GM20000 (cell line): ENCODE data around the gene FLCN.

Experiments
- DNase-seq: peaks from one replicate; pipeline ENCODE4 v3.0.0; 2012; ENCODE audit warnings: low spot score
- CTCF ChIP-seq: IDR thresholded peaks from 2 replicates; pipeline ENCODE4 v1.5.1; 2012; ENCODE audit warnings: mild to moderate bottlenecking, control low read depth; ENCODE audit errors: extremely low read depth, missing control alignments

FLCN gene

GRCh38 chr17:17216776-17217175 is 20.2 kb downstream of the FLCN start:
- DNase-seq = no peak
- TF ChIP-seq CTCF = no peak

- TF ChIP-seq CTCF = no peak
- no peak for DNase-seq
Measured at GRCh38 chr17:17216236-17216635, 20.7 kb downstream of the FLCN start.

GRCh38 chr17:17215575-17215974 is 21.4 kb downstream of the FLCN start:
- no peak for DNase-seq
- TF ChIP-seq CTCF = no peak

- DNase-seq = no peak
- no peak for TF ChIP-seq CTCF
Measured at GRCh38 chr17:17214646-17215436, 22.1 kb downstream of the FLCN start.

- DNase-seq = no peak
- no peak for TF ChIP-seq CTCF
Measured at GRCh38 chr17:17213775-17214174, 23.2 kb downstream of the FLCN start.

GRCh38 chr17:17207998-17208397 is 29.0 kb downstream of the FLCN start:
- TF ChIP-seq CTCF = no peak
- no peak for DNase-seq

GRCh38 chr17:17206913-17207335 is 30.0 kb downstream of the FLCN start:
- DNase-seq = no peak
- TF ChIP-seq CTCF = no peak
